ENCODE results near the gene SRPK2.
A peak's percentile ranks its signal among the peaks of the same experiment; 100 is the strongest.

GRCh38 chr7:105315357-105315756, 73.4 kb downstream of the SRPK2 start:
- TF ChIP-seq ZBTB33 (IDR thresholded peaks at IDR 0.05) (no peak), CTCF (IDR thresholded peaks at IDR 0.05; ENCODE audit: low read depth, low read length, missing input control) (no peak), ATF3 (IDR thresholded peaks at IDR 0.05) (no peak), SP1 (IDR thresholded peaks at IDR 0.05) (peak; percentile 59), YY1 (IDR thresholded peaks at IDR 0.05) (no peak), MAX (IDR thresholded peaks at IDR 0.05) (no peak), RAD21 (IDR thresholded peaks at IDR 0.05) (no peak), JUND (IDR thresholded peaks at IDR 0.05) (no peak), NR2F2 (IDR thresholded peaks at IDR 0.05) (no peak)
